Measurements from ENCODE around the gene LMO7. TPM values are rescaled to one million over a fixed set of nuclear protein-coding genes. Genes with fewer than 3 reads are reported as not detected.
"Not testable (repeated sequence)": the region's sequence is repeated elsewhere in the genome, so short reads cannot be mapped to it uniquely, and the experiment has no call there.

LMO7 gene
- total RNA-seq, 1 donor from 2014 or later: 60.8 TPM

DNA sequence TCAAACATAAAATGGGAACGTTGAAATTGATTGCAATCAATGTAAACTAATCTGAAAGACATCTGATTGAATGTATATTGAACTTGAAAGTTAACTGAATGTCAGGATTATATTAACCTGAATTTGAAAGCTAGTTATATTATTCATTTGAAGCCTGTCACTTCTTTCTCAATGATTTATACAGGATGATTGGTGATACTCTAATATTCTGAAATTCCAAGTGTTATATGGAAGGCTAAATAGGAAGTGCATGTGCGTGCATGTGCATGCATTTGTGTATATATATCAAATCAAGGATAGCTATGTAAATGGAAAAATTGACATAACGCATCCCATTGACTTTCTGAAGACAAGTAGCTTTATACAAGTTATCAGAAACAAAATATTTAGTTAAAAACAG lies 143.3 kb downstream of the LMO7 start:
- no peak overlapping the region for H3K4me3 Mint-ChIP-seq
- peaks cover 33% of the 10 kb centered on the region for H3K9me3 Mint-ChIP-seq
- H3K36me3 Mint-ChIP-seq: peaks cover 30% of the 10 kb centered on the region
- TF ChIP-seq, protein P1, sequence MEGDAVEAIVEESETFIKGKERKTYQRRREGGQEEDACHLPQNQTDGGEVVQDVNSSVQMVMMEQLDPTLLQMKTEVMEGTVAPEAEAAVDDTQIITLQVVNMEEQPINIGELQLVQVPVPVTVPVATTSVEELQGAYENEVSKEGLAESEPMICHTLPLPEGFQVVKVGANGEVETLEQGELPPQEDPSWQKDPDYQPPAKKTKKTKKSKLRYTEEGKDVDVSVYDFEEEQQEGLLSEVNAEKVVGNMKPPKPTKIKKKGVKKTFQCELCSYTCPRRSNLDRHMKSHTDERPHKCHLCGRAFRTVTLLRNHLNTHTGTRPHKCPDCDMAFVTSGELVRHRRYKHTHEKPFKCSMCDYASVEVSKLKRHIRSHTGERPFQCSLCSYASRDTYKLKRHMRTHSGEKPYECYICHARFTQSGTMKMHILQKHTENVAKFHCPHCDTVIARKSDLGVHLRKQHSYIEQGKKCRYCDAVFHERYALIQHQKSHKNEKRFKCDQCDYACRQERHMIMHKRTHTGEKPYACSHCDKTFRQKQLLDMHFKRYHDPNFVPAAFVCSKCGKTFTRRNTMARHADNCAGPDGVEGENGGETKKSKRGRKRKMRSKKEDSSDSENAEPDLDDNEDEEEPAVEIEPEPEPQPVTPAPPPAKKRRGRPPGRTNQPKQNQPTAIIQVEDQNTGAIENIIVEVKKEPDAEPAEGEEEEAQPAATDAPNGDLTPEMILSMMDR (IDR thresholded peaks at IDR 0.05; ENCODE audit: unreplicated experiment): no peak
- no peaks in the 10 kb centered on the region for H3K27me3 Mint-ChIP-seq (ENCODE audit: low read depth)
- H3K4me1 Mint-ChIP-seq: peaks cover 8% of the 10 kb centered on the region
- no peak for DNase-seq (ENCODE audit: low spot score in 2 of 2, unreplicated experiment in 2 of 2)
- no peak overlapping the region for H3K27ac Mint-ChIP-seq

DNA sequence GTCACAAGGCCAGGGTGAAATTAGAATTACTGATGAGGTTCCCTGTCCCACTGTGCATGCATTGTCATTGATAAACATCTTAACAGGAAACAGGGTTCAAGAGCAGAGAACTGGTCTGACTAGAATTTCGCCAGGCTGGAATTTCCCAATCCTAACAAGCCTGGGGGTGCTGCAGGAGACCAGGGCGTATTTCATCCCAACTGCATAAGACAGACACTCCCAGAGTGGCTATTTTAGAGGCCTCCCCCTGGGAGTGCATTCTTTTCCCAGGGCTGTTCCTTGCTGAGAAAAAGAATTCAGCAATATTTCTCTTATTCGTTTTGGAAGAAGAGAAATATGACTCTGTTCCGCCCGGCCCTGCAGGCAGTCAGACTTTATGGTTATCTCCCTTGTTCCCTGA lies 144.0 kb downstream of the LMO7 start:
- H3K27me3 Mint-ChIP-seq (ENCODE audit: low read depth); H3K4me3 Mint-ChIP-seq; H3K27ac Mint-ChIP-seq; DNase-seq (ENCODE audit: low spot score in 2 of 2, unreplicated experiment in 2 of 2): not testable (repeated sequence)
- Mint-ChIP-seq H3K4me1 (peaks cover 11% of the 10 kb centered on the region), H3K9me3 (peaks cover 33% of the 10 kb centered on the region), H3K36me3 (peaks cover 30% of the 10 kb centered on the region)

DNA sequence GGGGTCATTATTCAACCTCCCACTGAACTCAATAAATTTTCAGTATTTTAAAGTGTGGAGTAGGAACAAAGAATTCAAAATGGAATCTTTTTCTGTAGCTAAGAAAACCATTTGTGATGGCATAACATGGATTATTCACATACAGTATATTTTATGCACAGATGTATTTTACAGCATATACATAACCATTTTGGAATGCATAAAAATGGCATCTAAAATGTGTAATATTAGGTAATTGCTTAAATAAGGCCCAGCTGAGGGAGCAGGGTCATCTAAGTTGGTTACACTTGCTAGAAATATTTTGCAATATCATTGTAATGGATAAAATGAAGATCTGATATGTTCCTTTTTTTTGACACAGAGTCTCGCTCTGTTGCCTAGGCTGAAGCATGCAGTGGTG lies 146.9 kb downstream of the LMO7 start:
- DNase-seq (ENCODE audit: low spot score in 2 of 2, unreplicated experiment in 2 of 2): no peak
- Mint-ChIP-seq H3K27me3 (ENCODE audit: low read depth) (no peaks in the 10 kb centered on the region), H3K4me3 (no peak overlapping the region), H3K36me3 (peaks cover 32% of the 10 kb centered on the region), H3K9me3 (peaks cover 33% of the 10 kb centered on the region), H3K4me1 (peaks cover 11% of the 10 kb centered on the region), H3K27ac (no peak overlapping the region)
- TF ChIP-seq, protein P1 (IDR thresholded peaks at IDR 0.05; ENCODE audit: unreplicated experiment): no peak

DNA sequence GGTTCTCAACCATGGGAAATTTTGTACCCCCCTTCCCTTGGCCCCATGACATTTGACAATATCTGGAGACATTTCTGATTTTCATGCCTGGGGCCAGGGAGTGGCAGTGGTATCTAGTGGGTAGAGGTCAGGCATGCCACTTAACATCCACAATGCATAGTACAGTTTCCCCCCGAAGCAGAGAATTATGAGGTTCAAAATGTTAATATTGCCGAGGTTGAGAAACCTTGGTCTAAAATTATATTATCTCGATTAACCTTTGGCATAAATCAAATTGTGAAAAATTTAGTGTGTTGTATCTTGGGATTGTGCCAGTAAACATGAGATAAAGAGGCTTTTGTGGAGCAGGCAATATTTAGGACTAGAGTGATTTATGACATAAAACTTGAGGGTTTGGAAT lies 147.9 kb downstream of the LMO7 start:
- TF ChIP-seq, protein P1 (IDR thresholded peaks at IDR 0.05; ENCODE audit: unreplicated experiment): no peak
- peaks cover 26% of the 10 kb centered on the region for H3K9me3 Mint-ChIP-seq
- peak overlapping the region; percentile 77 for H3K27ac Mint-ChIP-seq

DNA sequence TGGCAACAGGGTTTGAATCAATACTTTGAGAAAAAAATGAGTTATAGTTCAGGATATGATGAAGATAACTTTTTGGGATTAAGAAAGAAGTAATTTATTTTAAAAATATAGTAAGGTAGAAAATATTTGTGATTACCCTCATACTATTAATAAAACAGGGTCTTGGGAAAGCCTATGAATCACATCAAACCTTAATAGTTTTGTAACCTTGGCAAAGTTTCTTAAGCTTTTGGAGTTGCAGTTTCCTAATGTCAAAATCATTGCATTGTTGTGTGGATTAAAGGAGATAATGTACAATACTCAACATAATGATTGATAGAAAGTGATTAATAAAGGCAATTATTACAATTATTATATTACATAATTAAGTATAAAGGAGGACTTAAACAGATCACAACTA lies 149.0 kb downstream of the LMO7 start:
- peaks cover 11% of the 10 kb centered on the region for H3K4me1 Mint-ChIP-seq
- no peaks in the 10 kb centered on the region for H3K27me3 Mint-ChIP-seq (ENCODE audit: low read depth)
- peaks cover 16% of the 10 kb centered on the region for H3K9me3 Mint-ChIP-seq
- TF ChIP-seq, protein P1 (IDR thresholded peaks at IDR 0.05; ENCODE audit: unreplicated experiment): no peak
- H3K4me3 Mint-ChIP-seq: no peak overlapping the region
- H3K36me3 Mint-ChIP-seq: peaks cover 15% of the 10 kb centered on the region
- DNase-seq (ENCODE audit: low spot score in 2 of 2, unreplicated experiment in 2 of 2): no peak
- no peak overlapping the region for H3K27ac Mint-ChIP-seq

More for the DNA sequence above, 147.9 kb downstream of the LMO7 start:
- Mint-ChIP-seq H3K4me3 (no peak overlapping the region), H3K27me3 (ENCODE audit: low read depth) (no peaks in the 10 kb centered on the region), H3K36me3 (peaks cover 25% of the 10 kb centered on the region), H3K4me1 (peaks cover 11% of the 10 kb centered on the region)
- DNase-seq (ENCODE audit: low spot score in 2 of 2, unreplicated experiment in 2 of 2): no peak

DNA sequence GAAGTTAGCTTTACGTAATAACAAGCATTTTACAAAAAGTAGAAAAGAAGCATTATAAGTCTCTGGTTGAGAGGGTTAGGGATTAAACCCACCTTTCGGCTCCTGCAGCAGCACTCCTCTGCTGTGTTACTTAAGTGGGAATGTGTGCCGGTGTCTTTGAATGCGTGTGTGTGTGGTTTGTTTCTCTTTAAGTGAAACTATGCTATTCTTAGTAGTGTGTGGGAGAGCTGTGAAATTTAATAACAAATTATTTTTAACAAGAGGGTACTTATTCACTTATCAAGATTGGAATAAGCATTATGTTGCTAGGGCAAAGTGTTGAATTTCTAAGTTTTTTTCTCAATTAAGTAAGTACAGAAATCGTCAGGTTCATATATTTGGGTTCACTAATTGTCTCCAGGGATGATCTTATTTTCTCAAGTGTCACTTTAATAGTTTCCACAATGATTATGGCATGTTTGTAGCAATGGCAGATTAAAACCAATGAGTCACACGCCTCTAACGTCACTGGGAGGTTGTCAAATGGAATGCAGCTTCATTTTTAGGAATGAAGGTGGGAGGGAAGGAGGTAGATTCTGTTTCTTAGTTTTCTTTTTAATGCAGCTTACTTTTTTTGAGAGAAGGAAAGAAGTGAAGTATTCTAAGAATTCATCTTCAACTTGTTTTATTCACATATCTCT lies 151.3 kb downstream of the LMO7 start:
- Mint-ChIP-seq H3K9me3 (peaks cover 5% of the 10 kb centered on the region), H3K4me3 (no peak overlapping the region), H3K27ac (no peak overlapping the region), H3K4me1 (peaks cover 20% of the 10 kb centered on the region), H3K27me3 (ENCODE audit: low read depth) (no peaks in the 10 kb centered on the region), H3K36me3 (peaks cover 6% of the 10 kb centered on the region)
- TF ChIP-seq, protein P1 (IDR thresholded peaks at IDR 0.05; ENCODE audit: unreplicated experiment): no peak
- no peak for DNase-seq (ENCODE audit: low spot score in 2 of 2, unreplicated experiment in 2 of 2)

Data from mesothelial cell of epicardium (in vitro differentiated cells).